HG02852 (cell line): ENCODE results near the gene STARD6.
"Not testable (repeated sequence)": the region's sequence is repeated elsewhere in the genome, so short reads cannot be mapped to it uniquely, and the experiment has no call there.

Source experiments
- ATAC-seq: cut with Tn5 transposase; IDR thresholded peaks from one replicate; pipeline ENCODE4 v1.9.1; 2021; ENCODE audit warnings: mild to moderate bottlenecking, moderate library complexity; ENCODE audit not compliant: unreplicated experiment

Gene STARD6

DNA sequence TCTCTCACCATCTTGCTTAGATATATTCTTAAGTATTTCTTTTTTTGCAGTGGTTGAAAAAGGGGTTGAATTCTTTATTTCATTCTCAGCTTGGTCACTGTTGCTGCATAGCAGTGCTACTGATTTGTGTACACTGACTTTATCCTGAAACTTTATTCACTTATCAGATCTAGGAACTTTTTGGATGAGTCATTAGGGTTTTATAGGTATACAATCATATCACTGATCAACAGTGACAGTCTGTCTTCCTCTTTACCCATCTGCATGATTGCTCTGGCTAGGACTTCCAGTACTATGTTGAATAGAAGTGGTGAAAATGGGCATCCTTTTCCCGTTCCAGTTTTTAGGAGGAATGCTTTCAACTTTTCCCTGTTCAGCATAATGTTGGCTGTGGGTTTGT lies 6.5 kb downstream of the STARD6 start:
- ATAC-seq, result no peak

- ATAC-seq, result no peak
Observed at GRCh38 chr18:54338230-54338629, 19.4 kb downstream of the STARD6 start.

GRCh38 chr18:54335638-54336173 lies 22.0 kb downstream of the STARD6 start:
- ATAC-seq, result no peak

DNA sequence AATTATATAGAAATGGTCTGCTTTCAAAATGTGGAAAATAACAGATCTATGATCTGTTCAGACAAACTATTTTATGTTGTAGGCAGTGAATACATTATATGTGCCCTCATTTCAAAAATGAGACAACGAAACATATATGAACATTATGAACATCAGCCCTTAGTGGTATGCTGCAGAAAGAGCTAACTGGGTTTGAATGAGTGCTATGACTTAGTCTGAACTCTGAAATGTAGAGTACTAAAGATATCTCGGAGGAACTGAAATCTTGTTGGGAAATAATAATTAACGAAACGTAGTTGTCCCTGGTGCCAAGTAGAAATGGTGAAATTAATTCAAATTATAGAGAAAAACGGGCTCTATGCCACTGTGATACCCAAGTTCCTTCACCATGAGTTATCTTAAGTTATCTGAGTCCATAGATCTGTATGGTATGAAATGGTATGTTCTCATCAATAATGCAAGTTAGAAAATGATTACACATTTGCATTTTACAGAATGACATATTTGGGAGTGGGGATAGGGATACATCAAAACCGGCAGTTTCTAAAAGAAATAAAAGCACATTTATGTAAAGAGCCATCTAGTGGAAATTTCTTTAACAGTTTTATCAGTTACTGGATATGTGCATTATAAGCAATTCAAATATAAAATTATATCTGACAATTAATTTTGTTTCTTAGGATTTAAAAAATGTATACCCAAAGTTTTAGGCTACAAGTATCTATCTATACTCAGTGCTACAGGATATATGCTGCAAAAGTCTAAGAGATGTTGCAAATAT lies 26.7 kb downstream of the STARD6 start:
- no peak for ATAC-seq

DNA sequence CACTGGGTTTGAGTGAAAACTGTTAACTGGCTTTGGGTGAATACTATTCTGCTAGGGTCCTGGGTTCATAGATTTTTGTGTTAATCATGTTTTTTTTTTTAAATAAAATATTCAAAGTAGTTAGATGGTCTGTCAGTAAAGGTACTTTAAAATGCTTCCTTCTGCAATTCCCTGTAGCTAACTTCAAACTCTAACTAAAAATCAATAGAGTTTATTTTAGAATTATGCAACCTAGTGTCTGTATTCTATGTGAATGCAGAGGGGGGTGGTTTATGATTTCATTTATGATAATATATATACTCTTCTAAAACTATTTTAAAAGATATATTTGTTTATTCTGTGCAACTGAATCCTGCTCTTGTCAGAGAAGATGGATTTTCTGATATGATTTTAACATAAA lies 27.9 kb downstream of the STARD6 start:
- ATAC-seq, result no peak

DNA sequence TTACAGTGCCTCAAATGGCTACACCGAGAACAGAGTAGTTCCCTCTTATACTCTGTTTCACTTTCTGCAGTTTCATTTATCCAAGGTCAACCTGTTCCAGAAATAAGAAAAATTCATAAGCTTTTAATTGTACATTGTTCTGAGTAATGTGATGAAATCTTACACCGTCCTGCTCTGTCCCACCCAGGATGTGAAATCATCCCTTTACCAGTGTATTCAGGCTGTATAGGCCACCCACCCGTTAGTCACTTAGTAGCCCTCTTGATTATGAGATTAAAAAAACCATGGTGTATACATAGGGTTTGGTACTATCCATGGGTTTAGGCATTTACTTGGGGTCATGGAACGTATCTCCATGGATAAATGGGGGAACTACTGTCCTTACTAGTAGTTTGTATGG lies 29.8 kb downstream of the STARD6 start:
- no peak for ATAC-seq

GRCh38 chr18:54323970-54324369 lies 33.7 kb downstream of the STARD6 start:
- ATAC-seq, result no peak

DNA sequence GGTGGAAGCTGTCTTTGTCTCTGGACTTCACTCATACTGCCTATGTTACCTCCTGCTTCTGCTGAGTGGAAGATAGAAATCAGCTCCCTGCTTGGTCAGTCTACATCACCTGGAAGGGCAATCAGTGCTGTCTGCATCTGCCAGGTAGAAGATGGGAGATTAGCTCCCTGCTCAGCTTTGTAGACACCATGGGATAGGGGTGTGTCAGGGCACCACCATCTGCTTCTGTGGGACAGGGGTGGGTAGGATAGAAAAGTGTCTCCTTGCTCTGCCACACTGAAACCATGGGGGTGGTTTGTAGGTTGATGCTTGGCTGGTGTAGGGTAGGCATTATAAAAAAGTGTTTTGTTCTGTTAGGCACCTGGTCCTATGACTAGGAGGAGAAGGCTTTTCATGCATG lies 34.1 kb downstream of the STARD6 start:
- no peak for ATAC-seq

DNA sequence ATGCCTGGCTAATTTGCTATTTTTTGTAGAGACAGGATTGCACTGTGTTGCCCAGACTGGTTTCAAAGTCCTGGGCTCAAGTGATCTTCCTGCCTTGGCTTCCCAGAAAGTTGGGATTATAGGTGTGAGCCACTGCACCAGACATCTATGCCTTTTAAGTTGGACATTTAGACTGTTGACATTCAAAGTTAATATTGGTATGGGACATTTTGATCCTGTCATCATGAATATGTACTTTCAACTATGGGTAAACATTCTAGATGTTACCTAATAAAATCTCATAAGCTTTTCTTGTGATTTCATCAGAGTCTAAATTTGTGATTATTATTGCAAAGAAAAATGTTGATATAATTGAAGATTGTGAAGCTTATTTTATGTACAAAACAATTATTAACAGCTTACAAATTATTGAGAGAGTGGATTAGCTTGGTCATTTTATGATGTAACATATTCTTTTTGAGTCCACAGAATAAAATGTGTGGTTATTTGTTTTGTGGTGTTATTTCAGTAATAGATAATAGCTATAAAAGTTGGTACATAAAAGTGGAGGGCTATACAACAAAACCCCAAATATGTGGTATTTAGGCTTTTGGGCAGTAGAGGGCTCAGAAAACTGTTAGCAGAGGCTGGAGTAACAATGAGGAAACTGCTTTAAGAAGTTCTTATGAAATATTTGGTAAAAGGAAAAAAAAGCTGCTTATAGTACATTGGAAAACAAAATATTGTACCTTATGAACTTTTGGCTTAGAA lies 41.4 kb downstream of the STARD6 start:
- no peak for ATAC-seq

DNA sequence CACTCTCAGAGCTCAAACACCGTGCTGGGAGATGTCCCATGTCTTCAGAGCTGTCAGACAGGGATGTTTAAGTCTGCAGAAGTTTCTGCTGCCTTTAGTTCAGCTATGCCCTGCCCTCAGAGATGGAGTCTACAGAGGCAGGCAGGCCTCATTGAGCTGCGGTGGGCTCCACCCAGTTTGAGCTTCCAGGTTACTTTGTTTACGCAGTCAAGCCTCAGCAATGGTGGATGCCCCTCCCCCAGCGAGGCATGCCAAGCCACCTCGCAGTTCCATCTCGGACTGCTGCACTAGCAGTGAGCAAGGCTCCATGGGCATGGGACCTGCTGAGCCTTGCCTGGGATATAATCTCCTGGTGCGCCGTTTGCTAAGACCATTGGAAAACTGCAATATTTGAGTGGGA lies 48.1 kb downstream of the STARD6 start:
- not testable (repeated sequence) for ATAC-seq

GRCh38 chr18:54303408-54303807 lies 54.2 kb downstream of the STARD6 start:
- no peak for ATAC-seq

DNA sequence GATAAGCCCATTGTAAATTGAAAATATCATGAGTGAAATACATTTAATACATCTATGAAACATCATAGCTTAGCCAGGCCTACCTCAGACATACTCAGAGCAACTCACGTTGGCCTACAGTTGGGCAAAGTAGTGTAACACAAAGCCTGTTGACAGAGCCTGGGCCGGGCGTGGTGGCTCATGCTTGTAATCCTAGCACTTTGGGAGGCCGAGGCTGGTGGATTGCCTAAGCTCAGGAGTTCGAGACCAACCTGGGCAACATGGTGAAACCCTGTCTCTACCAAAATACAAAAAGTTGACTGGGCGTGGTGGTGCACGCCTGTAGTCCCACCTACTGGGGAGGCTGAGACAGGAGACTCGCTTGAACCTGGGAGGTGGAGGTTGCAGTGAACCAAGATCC lies 58.7 kb downstream of the STARD6 start:
- ATAC-seq, result not testable (repeated sequence)

DNA sequence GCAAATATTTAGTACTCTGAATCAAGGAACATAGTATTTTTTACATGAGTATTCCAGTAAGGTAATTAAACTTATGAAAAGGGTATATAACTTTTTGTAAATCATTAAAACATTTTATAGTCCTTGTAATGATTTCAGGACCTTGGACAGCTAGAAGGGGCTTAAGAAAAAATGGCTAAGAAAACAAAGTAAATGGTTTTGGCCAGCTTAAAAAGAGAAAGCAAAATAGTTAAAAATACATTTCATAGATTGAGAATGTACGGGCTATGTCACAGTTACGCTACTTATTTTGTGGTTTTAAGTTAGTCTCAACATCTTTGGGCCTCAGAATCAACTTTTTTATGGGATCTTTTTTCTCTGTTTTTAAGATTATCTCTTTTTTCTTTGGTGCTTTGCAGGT lies 61.6 kb downstream of the STARD6 start:
- ATAC-seq, result no peak

- no peak for ATAC-seq
Observed at GRCh38 chr18:54294274-54294673, 63.4 kb downstream of the STARD6 start.

DNA sequence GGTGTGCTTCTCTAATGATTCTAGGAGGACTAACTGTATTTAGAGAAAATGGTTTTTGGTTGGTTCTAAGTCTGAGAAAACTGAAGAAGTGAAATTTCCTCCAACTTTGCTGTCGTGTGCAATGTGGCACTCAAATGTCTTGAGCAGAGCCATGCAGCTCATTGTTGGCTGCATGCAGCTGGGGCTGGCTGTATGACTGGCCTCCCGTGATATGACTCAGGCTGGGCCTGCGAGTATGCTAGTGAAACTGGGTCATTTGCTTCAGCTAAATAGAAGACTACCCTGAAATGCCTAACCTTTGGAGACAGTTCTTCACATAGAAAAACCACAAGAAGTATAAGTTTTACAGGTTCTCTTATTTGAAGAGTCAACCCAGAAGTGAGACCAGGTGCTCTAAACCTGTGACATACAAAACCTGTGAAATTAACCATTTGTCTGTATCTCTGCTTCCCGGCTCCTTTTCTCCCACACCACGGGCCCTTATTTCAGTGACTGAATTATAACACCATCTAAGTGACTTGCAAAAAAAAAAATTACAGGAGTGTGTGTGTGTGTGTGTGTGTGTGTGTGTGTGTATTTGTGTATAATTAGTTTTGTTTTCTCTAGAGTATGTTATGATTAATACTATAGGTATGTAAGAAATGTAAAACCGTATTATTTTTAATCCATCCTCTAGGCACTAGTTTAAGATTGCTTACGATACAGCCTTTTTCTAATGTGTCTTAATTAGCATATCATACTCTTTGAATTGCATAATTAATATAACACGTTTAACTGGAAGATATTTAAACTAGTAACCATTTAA lies 72.5 kb downstream of the STARD6 start:
- peak; percentile 99 for ATAC-seq

DNA sequence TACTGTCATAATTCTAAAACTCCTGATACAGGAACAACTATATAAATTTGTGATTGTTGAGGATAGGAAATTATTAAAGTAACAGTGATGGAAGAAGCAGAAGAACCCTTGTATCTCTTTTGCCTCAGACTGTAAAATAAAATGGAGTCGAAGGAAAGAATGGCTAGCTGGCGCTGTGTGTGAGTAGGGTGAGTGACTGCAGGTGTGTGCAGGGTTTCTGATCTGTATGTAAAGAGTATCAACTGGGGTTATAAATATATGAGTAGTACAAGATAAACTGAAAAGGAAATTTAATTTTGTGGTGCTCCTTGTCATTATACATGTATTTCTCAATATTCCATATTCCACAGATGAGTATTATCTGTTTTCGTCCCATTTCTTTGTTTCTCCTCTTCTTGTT lies 73.1 kb downstream of the STARD6 start:
- peak; percentile 37 for ATAC-seq

DNA sequence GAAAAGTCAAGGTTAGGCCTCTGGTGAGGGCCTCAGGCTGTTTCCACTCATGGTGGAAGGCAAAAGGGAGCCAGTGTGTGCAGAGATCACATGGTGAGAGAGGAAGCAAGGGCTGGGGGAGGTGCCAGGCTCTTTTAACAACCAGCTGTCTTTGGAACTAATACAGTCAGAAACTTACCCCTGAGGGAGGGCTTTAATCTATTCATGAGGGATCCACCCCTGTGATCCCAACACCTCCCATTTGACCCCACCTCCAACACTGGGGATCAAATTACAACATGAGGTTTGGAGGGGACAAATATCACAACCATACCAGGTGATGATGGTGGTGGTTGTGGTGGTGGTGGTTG lies 77.5 kb downstream of the STARD6 start:
- no peak for ATAC-seq

GRCh38 chr18:54279477-54280219 lies 78.0 kb downstream of the STARD6 start:
- no peak for ATAC-seq

- no peak for ATAC-seq
Observed at GRCh38 chr18:54278615-54279014, 79.0 kb downstream of the STARD6 start.

- ATAC-seq, result no peak
Observed at GRCh38 chr18:54277899-54278298, 79.8 kb downstream of the STARD6 start.
